H1 (cell line): ENCODE results near the gene CHD9. TPM values are rescaled to one million over a fixed set of nuclear protein-coding genes. Genes with fewer than 3 reads are reported as not detected.

Experiments used
- CHD2 ChIP-seq: IDR thresholded peaks from 2 replicates; pipeline ENCODE4 v1.6.1; 2012; ENCODE audit warnings: low read length, improper control_type of control experiment
- RAD21 ChIP-seq, 2 experiments: IDR thresholded peaks in 1 of 2; conservative IDR thresholded peaks in 1 of 2; 2 replicates each; pipeline ENCODE4 v1.6.1; 2011; ENCODE audit warnings: low read depth in 2 of 2, low read length in 2 of 2, improper control_type of control experiment in 1 of 2, inconsistent platforms in 1 of 2, mild to moderate bottlenecking in 1 of 2, moderate library complexity in 1 of 2
- RXRA ChIP-seq: IDR thresholded peaks from 2 replicates; pipeline ENCODE4 v1.6.1; 2011; ENCODE audit warnings: low read depth, mild to moderate bottlenecking, low read length, moderate library complexity; ENCODE audit not compliant: insufficient read depth
- polyA plus RNA-seq, 7 experiments: library from polyadenylated mRNA; depleted of rRNA in 3 of 7; stranded (reverse) in 5 of 7; unstranded in 2 of 7; fragments of >200 nt in 5 of 7; fragments of 200-250 nt in 2 of 7; gene quantifications; 1 replicate in 5 of 7; 2 replicates in 1 of 7; 4 replicates in 1 of 7; pipeline versions ENCODE4 v1.2.1 to v1.2.3, GENCODE V29; 2011 to 2013; ENCODE audit warnings: missing spikeins in 2 of 7, mixed read lengths in 2 of 7
- total RNA-seq: library from RNA; stranded (reverse); fragmentation: NEBNext Ultra II Directional; extraction: Animal tissue kit (Norgen Biotek cat#: 25700); gene quantifications from 2 replicates; pipeline ENCODE4 v1.2.1, GENCODE V29; 2021

Gene CHD9
- total and polyA plus RNA-seq, 2 of the 8 experiments (the other 6 are each of a cell fraction or from before 2014, with no cell fraction given) = 9.9 to 32.4 TPM

GRCh38 chr16:53052519-53053501 is 2.0 kb upstream of the CHD9 start, which contains the start of gene CHD9NB (continued):
- TF ChIP-seq RAD21 (IDR thresholded peaks at IDR 0.05 in 1 of 2, conservative IDR thresholded peaks at IDR 0.05 in 1 of 2; ENCODE audit: low read depth in 2 of 2, low read length in 2 of 2) (no peak), CHD2 (no peak), RXRA (no peak)
